Fibroblast of the aortic adventitia (primary cell): ENCODE data around the gene RADIL. TPM values are rescaled to one million over a fixed set of nuclear protein-coding genes. Genes with fewer than 3 reads are reported as not detected.
"Not testable (repeated sequence)": the region's sequence is repeated elsewhere in the genome, so short reads cannot be mapped to it uniquely, and the experiment has no call there.

ENCODE experiments used
- DNase-seq: peaks from one replicate; pipeline ENCODE4 v3.0.0-alpha.2; 2010; ENCODE audit warnings: low read depth
- H3K4me3 ChIP-seq: 2 replicates; pipeline ENCODE4 v1.5.1; 2011; ENCODE audit warnings: low read depth, mild to moderate bottlenecking, control low read depth, low read length, moderate library complexity
- CTCF ChIP-seq: IDR thresholded peaks from 2 replicates; pipeline ENCODE4 v1.5.1; 2011; ENCODE audit warnings: mild to moderate bottlenecking, low read length, control low read depth, inconsistent platforms; ENCODE audit not compliant: insufficient read depth
- total RNA-seq: library from RNA; depleted of rRNA; stranded (reverse); fragments of >200 nt; gene quantifications from 2 replicates; pipeline ENCODE4 v1.2.3, GENCODE V29; 2012; ENCODE audit warnings: low replicate concordance

RADIL gene
- total RNA-seq, 1 donor: 1.4 TPM

- no peak for DNase-seq
- TF ChIP-seq CTCF: no peak
- no peak overlapping the region for H3K4me3 ChIP-seq
Observed at GRCh38 chr7:4796453-4796852, 87.1 kb downstream of the RADIL start.

GRCh38 chr7:4794591-4795350 lies 88.7 kb downstream of the RADIL start:
- H3K4me3 ChIP-seq: no peak overlapping the region
- no peak for DNase-seq
- no peak for TF ChIP-seq CTCF

GRCh38 chr7:4794171-4794570 lies 89.3 kb downstream of the RADIL start:
- not testable (repeated sequence) for H3K4me3 ChIP-seq, DNase-seq

- DNase-seq, H3K4me3 ChIP-seq: not testable (repeated sequence)
Observed at GRCh38 chr7:4793385-4793993, 90.0 kb downstream of the RADIL start.

- TF ChIP-seq CTCF: no peak
- DNase-seq: no peak
- no peak overlapping the region for H3K4me3 ChIP-seq
Observed at GRCh38 chr7:4792537-4793126, 90.9 kb downstream of the RADIL start.

- no peak overlapping the region for H3K4me3 ChIP-seq
- TF ChIP-seq CTCF: peak; percentile 61
- peak; percentile 40 for DNase-seq
Observed at GRCh38 chr7:4791738-4792536, 91.6 kb downstream of the RADIL start.

GRCh38 chr7:4791101-4791737 lies 92.3 kb downstream of the RADIL start:
- no peak overlapping the region for H3K4me3 ChIP-seq
- DNase-seq: no peak
- TF ChIP-seq CTCF: no peak
